HG03139 (cell line): ENCODE data around the gene OR4L1.
"Not testable (repeated sequence)": the region's sequence is repeated elsewhere in the genome, so short reads cannot be mapped to it uniquely, and the experiment has no call there.

Experiments
- ATAC-seq: cut with Tn5 transposase; IDR thresholded peaks from one replicate; pipeline ENCODE4 v1.9.1; 2021; ENCODE audit not compliant: unreplicated experiment

Gene OR4L1

GRCh38 chr14:20059745-20060144 lies at the start of gene OR4L1:
TSS of gene OR4L1 (plus strand) at chr14:20060045. CDS start at chr14:20060045, 0 bp downstream.
- no peak for ATAC-seq

GRCh38 chr14:20019257-20019865 lies 40.5 kb upstream of the OR4L1 start, which contains the start of gene OR4K14:
TSS of gene OR4K14 (minus strand) at chr14:20019307. CDS start at chr14:20015193, 4,114 bp downstream.
- no peak for ATAC-seq

- ATAC-seq: no peak
These were observed 28.8 kb upstream of the OR4L1 start for GRCh38 chr14:20031058-20031457.

- no peak for ATAC-seq
These were observed 24.4 kb upstream of the OR4L1 start for GRCh38 chr14:20035449-20035848.

- no peak for ATAC-seq
These were observed 23.9 kb upstream of the OR4L1 start, which contains the start of gene OR4K13 for GRCh38 chr14:20035938-20036337. TSS of gene OR4K13 (minus strand) at chr14:20036038. CDS start at chr14:20034758, 1,280 bp downstream.

- no peak for ATAC-seq
These were observed 15.6 kb upstream of the OR4L1 start for GRCh38 chr14:20044243-20044642.

- no peak for ATAC-seq
These were observed 11.6 kb upstream of the OR4L1 start for GRCh38 chr14:20048202-20048601.

- no peak for ATAC-seq
These were observed 32.2 kb downstream of the OR4L1 start for GRCh38 chr14:20092050-20092449.

GRCh38 chr14:20093442-20093841 lies 33.6 kb downstream of the OR4L1 start:
- no peak for ATAC-seq

GRCh38 chr14:20098926-20099770 lies 39.3 kb downstream of the OR4L1 start:
- not testable (repeated sequence) for ATAC-seq

GRCh38 chr14:20110438-20110837 lies 50.6 kb downstream of the OR4L1 start, which contains the start of gene OR4K17:
TSS of gene OR4K17 (plus strand) at chr14:20110739. CDS start at chr14:20117500, 6,761 bp downstream.
- no peak for ATAC-seq
